ENCODE results near the gene MGA. TPM values are rescaled to one million over a fixed set of nuclear protein-coding genes. Genes with fewer than 3 reads are reported as not detected.

Gene MGA
- total and polyA plus RNA-seq, 2 of the 8 experiments (the other 6 are each of a cell fraction or from before 2014, with no cell fraction given): 7.6 to 53.2 TPM

- ChIA-PET POLR2A (ENCODE audit: partially characterized antibody) (interaction anchor here (0.6 to 1.7 kb wide), 4 partner anchors 14 to 107 kb away, joined by 3 to 8 read pairs (median 4); partner anchors contain the start of gene MGA), CTCF (ENCODE audit: partially characterized antibody) (interaction anchor here (0.6 to 0.8 kb wide), 2 partner anchors 49 to 205 kb away, joined by 3 to 5 read pairs; no protein-coding TSS in a partner anchor)
- Histone ChIP-seq H3K9ac (replicated peaks in 1 of 4; ENCODE audit: extremely low read depth in 1 of 4, low read depth in 3 of 4, low read length in 3 of 4) (no peak overlapping the region), H3K56ac (replicated peaks; ENCODE audit: insufficient read length, low read depth, low read length) (no peak overlapping the region), H3K27me3 (replicated peaks in 1 of 4; ENCODE audit: control insufficient read depth in 3 of 4, extremely low read depth in 1 of 4, insufficient read depth in 3 of 4, low read length in 3 of 4) (no peaks in the 10 kb centered on the region), H3K4me1 (replicated peaks in 1 of 4; ENCODE audit: control insufficient read depth in 3 of 4, insufficient read depth in 4 of 4, low read length in 3 of 4) (0 out of 7 replicates have a peak, but pooled peaks cover 0 to 2% (median 0%) of the 10 kb centered on the region in 4 experiments), H3K4me3 (ENCODE audit: extremely low read depth in 1 of 4, insufficient read depth in 2 of 4, low read depth in 3 of 4, low read length in 4 of 4) (no peak overlapping the region), H2BK120ac (replicated peaks; ENCODE audit: low read depth, low read length) (no peak overlapping the region), H2AK5ac (ENCODE audit: low read depth, low read length) (no peak overlapping the region), H3K14ac (ENCODE audit: insufficient read length) (no peak overlapping the region), H2AFZ (ENCODE audit: low read length) (no peak overlapping the region), H3K79me2 (ENCODE audit: control insufficient read depth in 1 of 2, insufficient read depth in 2 of 2, low read length in 2 of 2) (peaks cover under 1 to 93% of the 10 kb centered on the region in 2 experiments; a peak in 2 of 4 replicates), H2BK15ac (ENCODE audit: low read length) (no peak overlapping the region), H4K5ac (ENCODE audit: insufficient read length, low read depth, low read length) (no peak overlapping the region), H3K27ac (ENCODE audit: low read depth, low read length) (no peak overlapping the region), H2BK12ac (ENCODE audit: low read depth, low read length) (no peak overlapping the region), H3K23ac (ENCODE audit: insufficient read length) (no peak overlapping the region), H4K8ac (ENCODE audit: extremely low read depth, insufficient read depth, low read length) (no peak overlapping the region), H3K4ac (replicated peaks; ENCODE audit: insufficient read length, low read depth, low read length) (no peak overlapping the region), H3K36me3 (ENCODE audit: control insufficient read depth in 2 of 4, insufficient read depth in 4 of 4, low read length in 3 of 4) (no peaks in the 10 kb centered on the region), H3K4me2 (ENCODE audit: insufficient read depth in 1 of 2, low read depth in 2 of 2, low read length in 2 of 2) (no peak overlapping the region), H3K79me1 (ENCODE audit: low read depth, low read length) (peaks cover 3% of the 10 kb centered on the region; the same call in 1 of the 2 replicates), H2BK5ac (ENCODE audit: low read depth, low read length) (no peak overlapping the region), H3K9me3 (ENCODE audit: insufficient read depth in 2 of 2, low read depth in 1 of 2, low read length in 1 of 2) (no peaks in the 10 kb centered on the region), H4K20me1 (replicated peaks in 1 of 2; ENCODE audit: control insufficient read depth in 1 of 2, insufficient read depth in 2 of 2, low read length in 2 of 2) (peaks cover 1 to 6% of the 10 kb centered on the region in 2 experiments), H3K18ac (ENCODE audit: extremely low read depth, low read length) (no peak overlapping the region), H3K23me2 (ENCODE audit: low read depth, low read length) (no peaks in the 10 kb centered on the region), H2BK20ac (ENCODE audit: low read length) (no peak overlapping the region), H4K91ac (replicated peaks; ENCODE audit: insufficient read length, low read length) (no peak overlapping the region)
- 93% methylated on average over 4 of the region's 4 CpGs; no CpG with 5 or more reads in 1 of the 2 experiments for WGBS, 2 experiments (ENCODE audit: extremely low coverage in 1 of 2, insufficient coverage in 1 of 2, insufficient read length in 1 of 2, insufficient replicate concordance in 2 of 2, low coverage in 1 of 2, low lambda C conversion rate in 2 of 2, missing lambda C conversion rate in 1 of 2)
- DNase-seq (ENCODE audit: low read depth in 1 of 2, low spot score in 2 of 2) (no peak), FAIRE-seq (no peak)
- TF ChIP-seq TAF1 (IDR thresholded peaks at IDR 0.05; ENCODE audit: low read depth, low read length) (no peak), RFX5 (IDR thresholded peaks at IDR 0.05; ENCODE audit: borderline replicate concordance, low read depth, low read length) (no peak), EP300 (IDR thresholded peaks at IDR 0.05; ENCODE audit: borderline replicate concordance in 1 of 2, low read depth in 2 of 2, low read length in 2 of 2) (no peak), GTF2F1 (IDR thresholded peaks at IDR 0.05; ENCODE audit: borderline replicate concordance, low read depth, low read length) (no peak), TAF7 (optimal IDR thresholded peaks at IDR 0.05; ENCODE audit: borderline replicate concordance, low read depth, low read length) (no peak), ATF2 (IDR thresholded peaks at IDR 0.05; ENCODE audit: low read length) (no peak), TEAD4 (IDR thresholded peaks at IDR 0.05; ENCODE audit: low read depth, low read length) (no peak), SIRT6 (IDR thresholded peaks at IDR 0.05; ENCODE audit: low read length) (no peak), FOSL1 (IDR thresholded peaks at IDR 0.05; ENCODE audit: insufficient read depth, low read depth, low read length) (no peak)
These were observed 15.1 kb downstream of the MGA start for GRCh38 chr15:41675337-41675736.

Data from H1 (cell line).